Measurements from ENCODE around the gene RBP2.

Gene RBP2

DNA sequence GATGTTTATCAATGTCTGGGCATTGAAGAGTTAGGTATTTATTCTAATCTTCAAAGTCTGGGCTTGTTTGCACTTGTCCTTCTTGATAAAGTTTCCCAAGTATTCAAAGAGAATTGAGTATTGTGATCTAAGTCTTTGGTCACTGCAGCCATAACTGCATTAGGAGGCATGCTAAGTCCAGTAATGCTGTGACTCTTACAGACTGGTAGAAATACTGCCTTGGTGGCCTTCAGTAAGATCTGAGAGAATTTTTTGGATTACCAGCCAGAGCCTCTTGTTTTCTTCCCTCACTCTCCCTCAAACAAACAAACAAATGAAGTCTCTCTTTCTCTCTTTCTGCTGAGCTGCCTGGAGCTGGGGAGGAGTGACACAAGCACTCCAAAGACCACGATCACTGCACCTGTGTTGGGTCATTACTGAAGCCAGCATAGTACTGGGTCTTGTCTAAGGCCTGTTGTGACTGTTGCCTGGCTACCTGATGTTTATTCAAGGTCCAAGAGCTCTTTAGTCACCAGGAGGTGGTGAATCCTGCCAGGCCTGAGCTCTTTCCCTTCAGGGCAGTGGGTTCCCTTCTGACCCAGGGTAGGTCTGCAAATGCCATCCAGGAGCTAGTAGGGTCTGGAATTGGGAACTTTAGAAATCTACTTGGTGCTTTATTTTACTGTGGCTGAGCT lies 14.8 kb upstream of the RBP2 start:
- H3K27ac ChIP-seq = no peak overlapping the region
- ChIA-PET CTCF (interaction anchor here (0.7 kb wide), 1 partner anchor 1609 kb away, joined by 4 read pairs; no protein-coding TSS in a partner anchor), POLR2A (ENCODE audit: low non-redundant PET) (no interaction called here)
- TF ChIP-seq, protein P1, sequence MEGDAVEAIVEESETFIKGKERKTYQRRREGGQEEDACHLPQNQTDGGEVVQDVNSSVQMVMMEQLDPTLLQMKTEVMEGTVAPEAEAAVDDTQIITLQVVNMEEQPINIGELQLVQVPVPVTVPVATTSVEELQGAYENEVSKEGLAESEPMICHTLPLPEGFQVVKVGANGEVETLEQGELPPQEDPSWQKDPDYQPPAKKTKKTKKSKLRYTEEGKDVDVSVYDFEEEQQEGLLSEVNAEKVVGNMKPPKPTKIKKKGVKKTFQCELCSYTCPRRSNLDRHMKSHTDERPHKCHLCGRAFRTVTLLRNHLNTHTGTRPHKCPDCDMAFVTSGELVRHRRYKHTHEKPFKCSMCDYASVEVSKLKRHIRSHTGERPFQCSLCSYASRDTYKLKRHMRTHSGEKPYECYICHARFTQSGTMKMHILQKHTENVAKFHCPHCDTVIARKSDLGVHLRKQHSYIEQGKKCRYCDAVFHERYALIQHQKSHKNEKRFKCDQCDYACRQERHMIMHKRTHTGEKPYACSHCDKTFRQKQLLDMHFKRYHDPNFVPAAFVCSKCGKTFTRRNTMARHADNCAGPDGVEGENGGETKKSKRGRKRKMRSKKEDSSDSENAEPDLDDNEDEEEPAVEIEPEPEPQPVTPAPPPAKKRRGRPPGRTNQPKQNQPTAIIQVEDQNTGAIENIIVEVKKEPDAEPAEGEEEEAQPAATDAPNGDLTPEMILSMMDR (conservative IDR thresholded peaks at IDR 0.05; ENCODE audit: low read depth) = no peak
- no peak for DNase-seq (ENCODE audit: low spot score)

DNA sequence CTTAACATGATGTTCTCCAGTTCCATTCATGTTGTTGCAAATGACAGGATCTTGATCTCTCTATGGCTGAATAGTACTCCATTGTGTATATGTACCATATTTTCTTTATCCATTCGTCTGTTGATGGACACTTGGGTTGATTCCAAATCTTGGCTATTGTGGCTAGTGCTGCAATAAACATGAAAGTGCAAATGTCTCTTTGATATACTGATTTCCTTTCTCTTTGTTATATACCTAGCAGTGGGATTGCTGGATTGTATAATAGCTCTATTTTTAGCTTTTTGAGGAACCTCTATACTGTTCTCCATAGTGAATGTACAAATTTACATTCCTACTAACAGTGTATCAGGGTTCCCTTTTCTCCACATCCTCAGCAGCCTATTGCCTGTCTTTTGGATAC lies 5.9 kb upstream of the RBP2 start:
- CTCF ChIA-PET = no interaction called here
- TF ChIP-seq, protein P1 (conservative IDR thresholded peaks at IDR 0.05; ENCODE audit: low read depth) = no peak
- POLR2A ChIA-PET (ENCODE audit: low non-redundant PET) = interaction anchor here (0.6 kb wide), 1 partner anchor 1111 kb away, joined by 4 read pairs; no protein-coding TSS in a partner anchor
- H3K27ac ChIP-seq = no peak overlapping the region
- no peak for DNase-seq (ENCODE audit: low spot score)

DNA sequence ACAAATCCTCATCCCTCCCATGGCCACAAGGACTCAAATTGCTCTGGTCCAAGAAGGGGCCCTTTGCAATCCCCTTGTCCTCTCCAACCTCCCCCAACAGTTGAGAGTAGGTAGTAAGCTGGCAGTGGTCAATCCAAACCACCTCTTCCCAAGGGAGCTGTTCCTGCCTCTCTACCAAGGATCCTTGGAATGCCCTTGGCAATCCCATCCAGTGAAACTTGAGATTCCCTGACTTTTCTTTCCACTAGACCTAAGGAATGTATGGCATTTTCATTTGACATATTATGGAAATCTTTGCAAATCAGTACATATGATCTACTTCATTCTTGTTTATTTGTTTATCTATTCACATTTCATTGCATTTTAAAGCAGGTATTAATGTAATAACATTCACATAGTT lies 4.8 kb upstream of the RBP2 start:
- CTCF ChIA-PET = no interaction called here
- no peak overlapping the region for H3K27ac ChIP-seq
- TF ChIP-seq, protein P1 (conservative IDR thresholded peaks at IDR 0.05; ENCODE audit: low read depth) = no peak
- DNase-seq (ENCODE audit: low spot score) = no peak
- POLR2A ChIA-PET (ENCODE audit: low non-redundant PET) = no interaction called here

DNA sequence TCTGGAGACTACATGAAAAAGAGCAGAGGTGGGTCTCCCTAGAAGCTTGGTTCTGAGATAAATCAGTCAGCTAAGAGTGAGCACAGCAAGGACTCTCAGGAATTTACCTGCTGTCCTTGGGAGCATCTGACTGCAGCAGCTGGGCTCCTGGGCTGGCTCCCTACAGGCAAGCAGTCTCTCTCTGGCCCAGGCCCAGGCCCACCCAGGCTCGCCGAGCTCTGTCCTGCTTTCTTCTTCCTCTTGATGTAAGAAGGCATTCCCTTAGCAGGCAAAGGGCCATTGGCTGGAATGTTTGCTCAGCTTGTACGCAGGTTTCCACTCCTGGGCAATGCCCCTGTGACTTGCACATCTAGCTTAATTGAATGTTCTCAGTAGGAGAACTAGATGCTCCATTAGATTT lies 4.3 kb upstream of the RBP2 start:
- DNase-seq (ENCODE audit: low spot score) = no peak
- POLR2A ChIA-PET (ENCODE audit: low non-redundant PET) = no interaction called here
- no peak overlapping the region for H3K27ac ChIP-seq
- CTCF ChIA-PET = no interaction called here
- TF ChIP-seq, protein P1 (conservative IDR thresholded peaks at IDR 0.05; ENCODE audit: low read depth) = no peak

DNA sequence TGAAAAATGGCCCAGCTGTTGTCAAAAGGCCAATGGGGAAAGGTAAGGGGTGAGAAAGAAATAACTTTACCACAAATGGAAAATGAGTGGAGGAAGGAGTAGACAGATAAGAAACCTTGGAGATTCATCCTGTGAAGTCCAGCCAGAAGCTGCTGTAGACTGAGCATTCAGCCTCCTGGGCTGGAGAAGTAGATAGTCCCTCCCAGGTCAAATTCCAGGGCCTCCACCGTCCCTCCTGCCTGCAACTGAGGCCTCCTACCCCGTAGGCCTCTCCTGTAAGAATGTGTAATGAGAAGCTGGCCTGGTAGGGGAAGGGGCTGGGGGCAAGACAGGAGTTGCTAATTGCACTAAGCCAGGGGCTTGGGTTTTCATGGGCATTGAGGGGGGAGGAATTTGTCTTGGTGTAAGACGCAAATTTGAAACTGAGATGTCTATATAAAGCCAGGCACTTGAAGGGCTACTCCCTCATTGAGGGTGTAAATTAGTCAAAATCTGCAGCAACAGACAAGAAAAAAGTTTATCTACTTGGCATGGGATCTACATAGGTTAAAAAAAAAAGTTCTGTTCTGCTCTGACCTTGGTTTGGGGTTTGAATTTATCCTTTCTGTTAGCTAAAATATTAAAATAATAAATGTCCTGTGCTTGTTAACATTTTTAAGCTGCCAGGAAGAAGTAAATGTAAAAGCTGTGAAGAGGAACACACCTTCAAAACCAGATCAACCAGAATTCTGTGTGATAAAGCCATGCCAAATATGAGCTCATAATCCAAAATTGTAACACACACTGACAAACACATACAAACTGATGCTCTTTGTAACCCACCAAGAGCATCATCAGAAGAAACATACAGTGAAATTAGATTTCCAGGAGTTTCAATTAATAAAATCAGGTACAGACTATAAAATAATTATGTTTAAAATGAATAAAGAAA lies 1.7 kb upstream of the RBP2 start:
- no peak overlapping the region for H3K27ac ChIP-seq
- DNase-seq (ENCODE audit: low spot score) = no peak
- TF ChIP-seq, protein P1 (conservative IDR thresholded peaks at IDR 0.05; ENCODE audit: low read depth) = no peak
- POLR2A ChIA-PET (ENCODE audit: low non-redundant PET) = no interaction called here
- CTCF ChIA-PET = no interaction called here

DNA sequence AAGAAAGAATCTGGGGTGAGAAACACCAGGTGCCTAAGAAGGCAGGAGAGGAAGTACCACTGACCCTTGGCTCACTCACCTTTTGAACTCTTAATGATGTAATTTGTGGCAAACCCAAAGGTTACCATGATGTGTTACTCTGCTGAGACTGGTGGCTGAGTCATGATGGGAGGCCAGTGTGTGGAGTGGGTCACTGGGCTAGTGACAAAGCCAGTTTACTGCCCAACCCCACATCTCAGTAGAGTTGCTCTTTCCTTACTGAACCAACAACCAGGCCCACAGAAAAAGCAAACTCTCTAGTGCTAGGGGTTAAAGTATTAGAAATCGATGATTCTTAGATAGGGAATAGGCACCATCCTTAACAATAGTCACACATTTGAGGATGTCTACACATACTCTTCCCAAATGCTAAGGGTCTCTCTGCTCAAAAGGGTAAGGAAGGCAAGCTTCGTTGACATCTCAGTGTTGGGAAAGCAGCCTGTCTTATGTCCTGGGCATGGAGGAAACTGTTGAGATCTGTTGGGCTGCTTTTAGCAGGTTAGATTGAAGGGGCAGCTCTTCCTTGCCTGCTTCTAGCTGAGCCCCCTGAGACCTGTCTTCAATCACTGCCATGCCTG lies 3.1 kb downstream of the RBP2 start:
- H3K27ac ChIP-seq = no peak overlapping the region
- DNase-seq (ENCODE audit: low spot score) = no peak
- TF ChIP-seq, protein P1 (conservative IDR thresholded peaks at IDR 0.05; ENCODE audit: low read depth) = no peak
- ChIA-PET CTCF (no interaction called here), POLR2A (ENCODE audit: low non-redundant PET) (no interaction called here)
